ENCODE results near the gene MCM3AP.

MCM3AP gene

GRCh38 chr21:46317710-46318463 is 32.5 kb upstream of the MCM3AP start (continued):
- TF ChIP-seq PATZ1 (CRISPR knock-in tag; IDR thresholded peaks at IDR 0.05; ENCODE audit: borderline replicate concordance) = no peak
- no peak for TF ChIP-seq ZC3H10 (CRISPR knock-in tag; IDR thresholded peaks at IDR 0.05)
- TF ChIP-seq ISL1 (CRISPR knock-in tag; IDR thresholded peaks at IDR 0.05) = no peak
- TF ChIP-seq ZNF565 (CRISPR knock-in tag; conservative IDR thresholded peaks at IDR 0.05; ENCODE audit: low read depth) = no peak
- TF ChIP-seq ZFP30 (CRISPR knock-in tag; IDR thresholded peaks at IDR 0.05) = no peak
- no peak for TF ChIP-seq TOX (CRISPR knock-in tag; IDR thresholded peaks at IDR 0.05; ENCODE audit: borderline replicate concordance)
- TF ChIP-seq ZNF70 (CRISPR knock-in tag; IDR thresholded peaks at IDR 0.05) = no peak

GRCh38 chr21:46316708-46317324 is 31.4 kb upstream of the MCM3AP start:
- no peak for ATAC-seq
- TF ChIP-seq ISL1 (CRISPR knock-in tag; IDR thresholded peaks at IDR 0.05) (no peak), CREB5 (CRISPR knock-in tag; IDR thresholded peaks at IDR 0.05; ENCODE audit: low read depth) (no peak), TCF4 (CRISPR knock-in tag; IDR thresholded peaks at IDR 0.05; ENCODE audit: borderline replicate concordance) (no peak), OSR1 (CRISPR knock-in tag; IDR thresholded peaks at IDR 0.05) (no peak), CSDC2 (CRISPR knock-in tag; IDR thresholded peaks at IDR 0.05) (no peak), ZC3H10 (CRISPR knock-in tag; IDR thresholded peaks at IDR 0.05) (no peak), ZNF70 (CRISPR knock-in tag; IDR thresholded peaks at IDR 0.05) (no peak)

- no peak for ATAC-seq
- no peak for TF ChIP-seq ZFP3 (CRISPR knock-in tag; IDR thresholded peaks at IDR 0.05)
- TF ChIP-seq GLIS3 (CRISPR knock-in tag; IDR thresholded peaks at IDR 0.05) = no peak
- no peak for TF ChIP-seq ZC3H10 (CRISPR knock-in tag; IDR thresholded peaks at IDR 0.05)
- TF ChIP-seq PATZ1 (CRISPR knock-in tag; IDR thresholded peaks at IDR 0.05; ENCODE audit: borderline replicate concordance) = no peak
- TF ChIP-seq BACH2 (CRISPR knock-in tag; IDR thresholded peaks at IDR 0.05; ENCODE audit: borderline replicate concordance) = no peak
Measured at GRCh38 chr21:46314441-46315020, 29.1 kb upstream of the MCM3AP start.

GRCh38 chr21:46312949-46313348 is 27.5 kb upstream of the MCM3AP start:
- ATAC-seq = no peak
- no peak for TF ChIP-seq ISL1 (CRISPR knock-in tag; IDR thresholded peaks at IDR 0.05)
- TF ChIP-seq ZNF8 (CRISPR knock-in tag; IDR thresholded peaks at IDR 0.05) = no peak
- no peak for TF ChIP-seq CSRNP3 (CRISPR knock-in tag; IDR thresholded peaks at IDR 0.05)
- no peak for TF ChIP-seq SNAI2 (CRISPR knock-in tag; IDR thresholded peaks at IDR 0.05)
- TF ChIP-seq BACH2 (CRISPR knock-in tag; IDR thresholded peaks at IDR 0.05; ENCODE audit: borderline replicate concordance) = no peak
- TF ChIP-seq POU6F1 (CRISPR knock-in tag; IDR thresholded peaks at IDR 0.05; ENCODE audit: borderline replicate concordance, low read depth) = no peak
- TF ChIP-seq ZNF70 (CRISPR knock-in tag; IDR thresholded peaks at IDR 0.05) = no peak
- no peak for TF ChIP-seq ZNF565 (CRISPR knock-in tag; conservative IDR thresholded peaks at IDR 0.05; ENCODE audit: low read depth)
- TF ChIP-seq ESRRG (CRISPR knock-in tag; IDR thresholded peaks at IDR 0.05) = no peak
- TF ChIP-seq TCF4 (CRISPR knock-in tag; IDR thresholded peaks at IDR 0.05; ENCODE audit: borderline replicate concordance) = no peak
- no peak for TF ChIP-seq TOX (CRISPR knock-in tag; IDR thresholded peaks at IDR 0.05; ENCODE audit: borderline replicate concordance)
- no peak for TF ChIP-seq PATZ1 (CRISPR knock-in tag; IDR thresholded peaks at IDR 0.05; ENCODE audit: borderline replicate concordance)
- TF ChIP-seq ZFP3 (CRISPR knock-in tag; IDR thresholded peaks at IDR 0.05) = no peak
- no peak for TF ChIP-seq ZFP30 (CRISPR knock-in tag; IDR thresholded peaks at IDR 0.05)
